ENCODE measurements around the gene CTDNEP1.

- no peak for TF ChIP-seq CTCF (IDR thresholded peaks at IDR 0.05; ENCODE audit: insufficient read depth, low read depth, low read length)
- TF ChIP-seq EZH2 (IDR thresholded peaks at IDR 0.05; ENCODE audit: insufficient read depth, low read length): peak; percentile 89
Measured at GRCh38 chr17:7262192-7262934, 10.8 kb upstream of the CTDNEP1 start, which contains the start of gene CLDN7.

All from astrocyte (in vitro differentiated cells and primary cell).